GM21786 (cell line): ENCODE measurements around the gene SEBOX.

Experiments
- ATAC-seq: cut with Tn5 transposase; IDR thresholded peaks from one replicate; pipeline ENCODE4 v1.9.1; 2021; ENCODE audit not compliant: unreplicated experiment

The SEBOX gene

DNA sequence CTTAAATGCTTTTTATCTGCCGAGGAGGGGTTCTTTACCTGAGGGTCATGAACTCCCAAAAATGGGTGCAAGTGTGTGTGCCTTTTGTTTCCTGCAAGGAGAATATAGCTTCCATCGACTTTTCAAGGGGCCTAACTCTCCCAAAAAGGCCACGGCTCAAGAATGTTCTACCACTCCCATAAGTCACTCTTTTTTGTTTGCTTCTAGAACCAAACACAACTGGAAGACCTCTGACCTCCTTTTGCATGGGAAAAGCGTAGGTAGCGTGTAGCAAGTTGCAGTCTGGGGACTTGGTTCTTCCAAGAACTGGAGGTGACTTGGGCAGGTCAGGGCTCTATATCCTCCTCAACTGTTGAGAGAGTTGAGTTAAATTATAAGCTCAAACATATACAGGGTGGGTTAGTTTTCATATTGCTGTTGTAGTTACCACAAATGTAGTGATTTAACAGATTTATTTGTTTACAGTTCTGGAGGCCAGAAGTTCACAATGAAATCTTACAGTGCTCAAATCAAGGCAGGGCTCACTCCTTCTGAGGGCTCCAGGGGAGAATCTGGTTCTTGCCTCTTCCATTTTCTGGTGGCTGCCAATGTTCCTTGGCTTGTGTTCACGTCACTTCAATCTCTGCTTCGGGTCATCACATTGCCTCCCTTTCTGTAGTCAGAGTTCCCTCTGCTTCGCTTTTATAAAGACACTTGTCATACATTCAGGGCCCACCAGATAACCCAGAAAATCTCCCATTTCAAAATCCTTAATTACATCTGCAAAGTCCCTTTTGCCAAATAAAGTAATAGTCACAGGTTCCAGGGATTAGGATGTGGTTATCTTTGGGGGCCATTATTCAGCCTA lies 44.6 kb downstream of the SEBOX start:
- ATAC-seq = no peak

DNA sequence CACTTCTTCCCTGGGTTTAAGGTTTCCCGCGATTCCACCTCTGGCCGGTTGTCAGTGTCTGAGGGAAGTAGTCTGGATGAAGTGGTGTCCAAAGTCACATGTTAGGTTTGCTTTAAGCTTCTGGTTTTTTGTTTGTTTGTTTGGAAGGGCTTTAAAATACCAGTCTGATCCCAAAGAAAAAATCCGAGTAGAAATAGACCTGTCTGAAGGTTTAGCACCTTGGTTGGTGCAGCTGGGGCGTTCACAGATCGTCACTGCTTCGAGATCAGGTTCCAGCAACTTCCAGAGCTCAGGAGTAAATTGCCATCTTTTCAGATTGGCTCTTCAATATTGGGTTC lies 45.4 kb downstream of the SEBOX start:
- ATAC-seq = no peak

DNA sequence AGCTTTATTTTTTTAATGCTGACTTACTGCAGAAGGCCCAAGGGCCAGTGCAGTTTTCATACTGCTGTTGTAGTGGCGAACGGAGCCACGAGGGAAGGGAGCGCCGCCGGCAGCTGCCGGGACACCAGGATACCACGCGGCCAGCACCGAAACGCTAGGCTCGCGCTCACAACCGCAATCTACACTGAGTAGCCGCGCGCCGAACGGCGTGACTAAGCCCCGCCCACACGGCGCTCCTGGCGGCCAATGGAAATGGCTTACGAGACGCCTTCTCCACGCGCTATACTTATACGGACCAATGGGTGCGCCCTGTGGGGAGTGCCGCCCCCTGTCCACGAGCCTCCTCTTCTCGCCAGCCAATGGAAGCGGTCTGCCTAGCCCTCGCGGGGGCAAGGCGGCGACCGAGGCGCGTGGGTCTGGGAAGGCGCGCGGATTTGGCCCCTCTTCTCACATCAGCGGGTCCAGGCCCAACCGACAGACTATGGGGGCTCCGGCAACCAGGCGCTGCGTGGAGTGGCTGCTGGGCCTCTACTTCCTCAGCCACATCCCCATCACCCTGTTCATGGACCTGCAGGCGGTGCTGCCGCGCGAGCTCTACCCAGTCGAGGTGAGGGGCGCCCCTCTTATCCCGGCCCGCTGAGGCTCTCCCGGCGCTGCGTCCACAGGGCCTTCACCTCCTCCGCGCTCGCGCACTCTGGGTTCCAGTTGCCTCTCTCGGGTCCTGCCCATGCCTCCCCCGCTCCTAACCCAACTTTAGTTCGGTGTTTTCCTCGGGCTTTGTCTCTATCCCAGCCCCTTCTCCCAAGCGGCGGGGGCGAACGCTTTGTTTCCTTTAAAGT lies 46.0 kb downstream of the SEBOX start, which contains the start of gene TMEM97:
TSS of gene TMEM97 (plus strand) at position 442 of the 839 bp plus-strand sequence. CDS start at position 482, 40 bp downstream.
- peak; percentile 93 for ATAC-seq

DNA sequence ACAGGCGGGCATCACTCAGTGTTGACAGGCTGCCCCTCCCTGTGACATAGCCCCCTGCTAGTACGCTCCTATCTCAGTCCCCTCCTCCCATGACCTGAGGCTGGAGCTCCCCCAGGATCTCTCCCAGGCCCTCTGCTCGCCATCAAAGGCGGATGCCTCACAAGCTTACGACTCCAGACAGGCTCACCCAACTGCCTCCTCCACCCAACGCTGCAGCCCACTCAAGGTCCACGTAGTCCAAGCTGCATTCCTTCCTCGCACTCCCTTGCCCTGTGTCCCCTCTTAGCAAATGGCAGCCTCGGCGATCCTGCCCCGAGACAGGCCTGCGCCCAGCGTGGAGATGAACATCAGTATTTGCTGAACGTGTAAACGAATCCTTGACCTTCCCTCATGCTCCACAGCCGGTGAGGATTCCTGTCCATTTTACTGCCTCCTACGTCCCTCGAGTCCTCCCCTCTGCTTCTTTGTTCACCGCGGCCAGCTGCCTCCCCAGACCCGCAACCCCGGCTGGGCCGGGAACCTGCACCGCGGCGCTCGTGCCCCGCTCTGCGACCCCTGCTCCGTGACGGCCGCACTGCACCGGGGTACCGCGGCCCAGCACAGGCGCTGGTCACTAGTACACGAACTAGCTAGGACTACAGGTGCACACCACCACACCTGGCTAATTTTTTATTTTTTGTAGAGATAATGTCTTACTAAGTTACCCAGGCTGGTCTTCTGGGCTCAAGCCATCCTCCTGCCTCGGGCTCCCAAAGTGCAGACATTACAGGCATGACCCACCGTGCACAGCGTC lies 46.8 kb downstream of the SEBOX start:
- ATAC-seq = peak; percentile 2

DNA sequence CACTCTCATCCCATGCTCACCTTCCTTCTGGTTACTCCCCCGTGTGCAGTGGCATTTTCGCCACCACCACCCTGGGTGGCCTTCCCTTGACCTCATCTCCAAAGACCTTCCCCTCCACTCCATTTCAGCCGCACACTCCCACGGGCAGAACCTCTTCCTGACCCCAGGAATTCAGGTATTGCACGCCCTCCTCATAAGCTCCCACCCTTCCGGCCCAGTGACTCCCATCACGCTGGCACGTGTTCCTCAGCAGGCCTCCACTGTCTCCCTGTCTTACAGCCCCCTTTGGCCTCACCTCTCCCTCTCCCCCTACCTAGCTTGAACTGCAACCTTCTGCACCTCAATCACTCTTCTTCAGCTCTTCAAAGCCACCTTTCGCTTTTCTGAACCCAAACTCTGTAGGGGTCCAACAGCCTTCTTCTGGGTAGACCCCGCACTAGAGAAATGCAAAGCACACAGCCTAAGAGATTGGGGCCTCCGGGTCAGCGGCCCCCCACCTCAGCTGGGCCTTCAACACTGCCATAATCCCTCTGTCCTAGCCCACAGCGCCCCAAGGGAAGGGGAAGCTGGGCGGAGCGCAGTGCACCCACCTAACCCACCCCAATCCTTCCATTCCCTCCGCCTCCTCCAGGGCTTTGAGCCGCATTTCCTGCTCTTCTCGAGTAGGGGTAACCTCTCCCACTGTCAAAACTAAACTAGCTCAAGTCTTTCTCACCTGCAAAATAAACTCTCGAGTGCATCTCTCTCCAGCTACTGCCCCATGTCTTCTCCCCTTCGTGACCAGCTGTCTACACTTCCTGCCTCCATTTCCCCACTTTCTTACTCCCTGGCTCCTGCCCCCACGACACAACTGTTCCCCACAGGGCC lies 47.7 kb downstream of the SEBOX start:
- no peak for ATAC-seq

DNA sequence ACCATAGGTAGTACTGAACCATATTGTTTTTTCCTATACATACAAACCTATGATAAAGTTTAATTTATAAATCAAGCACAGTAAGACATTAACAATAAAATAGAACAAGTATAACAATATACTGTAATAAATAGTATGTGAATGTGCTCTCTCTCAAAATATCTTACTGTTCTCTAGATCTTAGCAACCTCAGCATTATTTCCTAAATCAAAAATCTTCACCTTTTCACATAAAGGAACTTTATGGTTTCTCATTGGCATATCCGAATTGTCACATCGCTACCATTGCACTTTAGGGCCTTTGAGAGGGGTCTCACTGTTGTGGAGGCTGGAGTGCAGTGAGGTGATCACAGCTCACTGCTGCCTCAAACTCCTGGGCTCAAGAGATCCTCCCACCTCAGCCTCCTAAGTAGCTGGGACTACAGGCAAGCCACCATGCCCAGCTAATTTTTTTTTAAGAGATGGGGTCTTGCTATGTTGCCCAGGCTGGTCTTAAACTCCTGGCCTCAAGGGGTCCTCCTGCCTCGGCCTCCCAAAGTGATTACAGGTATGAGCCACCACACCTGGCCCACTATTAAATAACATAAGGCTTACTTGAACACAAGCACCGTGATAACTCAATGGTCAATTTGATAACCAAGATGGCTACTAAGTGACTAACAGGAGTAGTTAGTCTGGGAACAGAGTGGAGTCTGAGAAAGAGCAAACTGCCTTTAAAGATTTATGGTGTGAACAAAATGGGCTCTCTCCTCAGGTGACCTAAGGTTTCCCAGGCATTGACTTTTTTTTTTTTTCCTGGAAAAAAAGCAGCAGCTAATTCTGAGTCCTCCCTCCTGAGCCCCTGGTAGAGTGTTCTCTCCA lies 48.9 kb downstream of the SEBOX start:
- no peak for ATAC-seq

GRCh38 chr17:28313841-28314240 lies 51.2 kb downstream of the SEBOX start:
- no peak for ATAC-seq
